NAMALWA (cell line): ENCODE data around the gene CATSPER4.
"Not testable (repeated sequence)": the region's sequence is repeated elsewhere in the genome, so short reads cannot be mapped to it uniquely, and the experiment has no call there.

ENCODE experiments used
- DNase-seq: peaks from one replicate; pipeline ENCODE4 v3.0.0-alpha.2; 2015; ENCODE audit warnings: low spot score

The CATSPER4 gene

DNA sequence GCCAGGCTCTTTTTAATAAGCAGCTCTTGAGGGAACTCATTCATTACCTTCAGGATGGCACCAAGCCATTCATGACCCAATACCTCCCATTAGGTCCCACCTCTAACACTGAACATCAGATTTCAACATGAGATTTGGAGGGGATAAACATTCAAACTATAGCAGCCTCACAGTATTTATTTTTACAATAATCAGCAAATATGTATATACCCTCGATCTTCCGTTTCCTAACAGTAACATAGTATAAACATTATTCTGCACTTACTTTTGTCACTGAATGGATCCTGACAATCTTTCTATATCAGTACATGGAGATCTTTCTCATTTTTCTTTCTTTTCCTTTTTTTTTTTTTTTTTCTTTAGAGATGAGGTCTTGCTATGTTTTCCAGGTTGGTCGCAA, 5.4 kb downstream of the CATSPER4 start:
- DNase-seq = no peak

DNA sequence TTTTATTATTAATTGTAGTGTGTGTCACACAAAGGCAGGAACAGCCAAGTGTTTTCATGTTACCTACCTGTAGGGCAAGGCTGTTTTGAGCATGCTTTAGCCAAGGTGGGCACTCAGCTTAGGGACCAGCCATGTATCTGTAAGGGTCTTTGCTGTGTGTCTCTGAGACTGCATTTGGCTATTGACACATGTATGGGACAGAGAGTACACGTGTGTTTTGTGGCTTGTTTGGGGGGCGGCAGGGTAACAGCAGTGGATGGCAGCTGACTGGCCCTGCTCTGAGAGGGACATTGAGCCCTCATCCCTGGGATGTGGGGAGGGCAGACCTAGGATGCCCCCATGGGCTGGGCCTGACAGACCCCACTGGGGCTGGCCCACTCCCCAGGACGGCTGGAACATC, 6.9 kb downstream of the CATSPER4 start:
- no peak for DNase-seq

DNA sequence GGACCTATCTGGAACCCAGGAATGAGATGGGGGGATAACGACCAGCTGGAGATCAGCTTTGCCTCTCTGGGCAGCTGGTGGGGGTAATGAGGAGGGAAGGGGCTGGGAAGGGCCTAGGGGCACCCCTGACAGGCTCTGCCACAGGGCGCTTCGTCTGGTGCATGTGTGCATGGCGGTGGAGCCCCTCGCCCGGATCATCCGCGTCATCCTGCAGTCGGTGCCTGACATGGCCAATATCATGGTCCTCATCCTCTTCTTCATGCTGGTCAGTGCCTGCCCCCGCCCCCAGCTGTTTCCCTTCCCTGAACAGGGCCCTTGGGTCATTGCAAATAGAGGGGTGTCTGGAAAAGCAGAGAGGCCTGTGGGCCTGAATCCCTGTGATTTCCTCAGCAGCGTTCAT, 7.4 kb downstream of the CATSPER4 start:
- no peak for DNase-seq

DNA sequence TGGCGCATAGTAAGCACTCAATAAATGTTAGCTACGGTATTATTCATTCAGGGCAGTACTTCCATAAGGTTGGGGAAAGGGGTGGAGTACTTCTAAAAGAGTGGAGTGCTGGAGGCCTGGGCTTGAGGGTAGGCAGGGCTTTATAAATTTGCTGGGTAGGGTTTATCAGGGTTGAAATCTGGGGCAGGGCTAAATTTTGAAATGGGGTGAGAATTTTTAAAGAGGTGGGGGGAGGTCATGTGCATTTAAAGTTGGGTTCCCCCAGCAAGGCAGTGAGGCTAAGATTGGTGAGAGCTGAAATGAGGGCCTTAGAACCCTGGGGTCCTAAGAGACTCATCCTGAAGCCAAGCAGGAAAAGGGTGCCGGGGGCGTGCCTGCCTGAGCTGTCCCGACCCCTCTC, 10.0 kb downstream of the CATSPER4 start:
- DNase-seq = no peak

DNA sequence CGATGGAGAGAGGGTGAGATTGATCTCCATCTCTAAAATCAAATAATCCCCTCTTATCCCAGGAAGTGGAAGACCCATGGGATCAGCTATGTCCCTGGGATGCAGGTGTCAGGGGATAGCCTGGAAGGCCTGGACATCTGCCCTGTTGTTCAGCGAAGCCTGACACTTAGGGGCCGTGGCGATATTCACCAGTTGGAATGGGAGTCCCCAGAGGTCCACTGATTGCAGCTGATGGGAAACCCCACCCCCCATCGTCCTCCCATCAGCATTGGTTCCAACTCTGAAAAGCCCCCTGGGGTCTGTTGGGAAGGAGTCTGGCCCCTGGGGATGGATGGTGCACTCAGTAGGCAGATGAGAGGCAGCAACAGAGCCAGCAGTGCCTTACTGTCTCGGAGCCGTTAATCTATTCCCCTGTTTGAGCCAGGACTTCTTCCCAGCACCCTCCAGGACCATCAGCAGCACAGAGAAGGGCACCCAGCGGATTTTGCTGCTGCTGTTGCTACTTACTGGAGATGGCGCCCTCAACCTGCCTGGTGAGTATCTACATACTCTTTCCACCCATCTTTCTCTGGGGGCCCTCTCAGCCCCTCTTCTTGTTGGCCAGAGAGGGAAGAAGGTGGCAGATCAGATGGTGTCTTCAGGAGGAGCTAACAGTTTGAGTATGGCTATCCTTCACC, 13.4 kb downstream of the CATSPER4 start:
- DNase-seq = peak; percentile 24

DNA sequence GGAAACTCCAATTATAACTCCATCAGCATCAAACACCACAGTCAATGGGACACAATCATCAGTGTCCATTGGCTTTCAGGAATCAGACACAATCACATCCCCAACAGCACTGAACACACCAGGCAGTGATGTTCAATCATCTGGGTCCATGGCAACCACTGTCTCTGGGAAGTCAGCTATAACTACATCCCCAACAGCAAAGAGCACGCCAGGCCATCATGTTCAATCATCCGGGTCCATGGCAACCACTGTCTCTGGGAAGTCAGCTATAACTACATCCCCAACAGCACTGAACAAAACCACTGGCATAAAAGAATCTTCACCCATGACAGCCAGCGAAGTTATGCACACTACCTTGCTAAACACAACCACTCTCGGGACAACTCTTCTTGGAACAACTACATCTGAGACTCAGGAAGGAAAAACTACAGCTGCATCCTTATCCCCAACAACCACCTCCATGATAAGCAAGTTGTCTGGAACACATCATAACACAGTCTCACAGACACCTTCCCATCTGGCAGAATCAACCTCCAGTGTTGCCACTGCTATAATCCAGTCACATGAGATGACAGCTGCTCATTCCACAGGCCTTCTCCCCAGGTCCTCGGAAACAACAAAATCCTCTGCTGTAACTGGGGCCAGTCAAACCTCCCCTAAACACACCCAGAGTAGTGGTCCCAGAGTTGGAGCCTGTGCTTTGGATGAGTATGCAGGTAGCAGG, 19.9 kb downstream of the CATSPER4 start:
- DNase-seq = no peak

DNA sequence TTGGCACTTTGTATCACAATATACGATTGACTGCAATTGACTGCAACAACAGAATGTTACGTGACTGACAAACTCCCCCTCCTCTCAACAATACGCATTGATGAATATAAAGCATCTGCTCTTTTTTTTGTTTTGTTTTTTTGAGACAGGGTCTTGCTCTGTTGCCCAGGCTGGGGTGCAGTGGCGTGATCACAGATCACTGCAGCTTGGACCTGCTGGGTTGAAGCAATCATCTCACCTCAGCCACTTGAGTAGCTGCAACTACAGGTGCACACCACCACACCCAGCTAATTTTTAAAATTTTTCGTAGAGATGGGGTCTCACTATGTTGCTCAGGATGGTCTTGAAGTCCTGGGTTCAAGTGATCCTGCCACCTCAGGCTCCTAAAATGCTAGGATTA, 22.3 kb downstream of the CATSPER4 start:
- DNase-seq = no peak

DNA sequence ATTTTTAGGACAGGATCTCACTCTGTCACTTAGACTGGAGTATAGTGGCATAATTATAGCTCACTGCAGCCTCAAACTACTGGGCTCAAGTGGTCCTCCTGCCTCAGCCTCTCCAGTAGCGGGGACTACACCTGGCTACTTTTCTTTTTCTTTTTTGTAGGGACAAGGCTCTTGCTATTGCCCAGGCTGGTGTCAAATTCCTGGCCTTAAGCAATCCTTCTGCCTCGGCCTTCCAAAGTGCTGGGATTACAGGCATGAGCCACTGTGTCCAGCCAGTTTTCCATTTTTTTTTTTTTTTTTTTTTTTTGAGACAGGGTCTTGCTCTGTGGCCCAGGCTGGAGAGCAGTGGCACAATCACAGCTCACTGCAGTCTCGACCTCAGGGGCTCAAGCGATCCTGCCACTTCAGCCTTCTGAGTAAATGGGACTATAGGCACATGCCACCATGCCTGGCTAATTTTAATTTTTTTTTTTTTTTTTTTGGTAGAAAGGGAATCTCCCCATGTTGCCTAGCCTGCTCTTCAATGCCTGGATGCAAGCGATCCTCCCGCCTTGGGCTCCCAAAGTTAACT, 23.0 kb downstream of the CATSPER4 start:
- DNase-seq = no peak

DNA sequence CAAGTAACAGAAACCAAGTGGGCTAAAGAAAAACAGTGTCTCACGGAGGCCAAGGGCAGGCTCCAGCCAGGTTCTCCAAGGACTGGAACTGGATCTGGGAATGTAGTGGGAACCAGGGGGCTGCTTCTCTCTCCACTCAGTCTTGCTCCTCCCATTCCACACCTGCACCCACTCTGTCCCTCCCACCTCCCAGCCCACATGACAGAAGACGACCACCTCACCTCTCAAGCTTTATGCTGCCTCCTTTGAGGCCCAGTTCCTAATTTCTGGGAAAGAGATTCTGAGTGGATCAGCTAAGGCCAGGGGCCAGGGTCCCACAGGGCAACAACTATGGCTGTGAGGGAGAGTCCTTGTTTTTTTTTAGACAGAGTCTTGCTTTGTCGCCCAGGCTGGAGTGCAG, 24.8 kb downstream of the CATSPER4 start:
- DNase-seq = no peak

DNA sequence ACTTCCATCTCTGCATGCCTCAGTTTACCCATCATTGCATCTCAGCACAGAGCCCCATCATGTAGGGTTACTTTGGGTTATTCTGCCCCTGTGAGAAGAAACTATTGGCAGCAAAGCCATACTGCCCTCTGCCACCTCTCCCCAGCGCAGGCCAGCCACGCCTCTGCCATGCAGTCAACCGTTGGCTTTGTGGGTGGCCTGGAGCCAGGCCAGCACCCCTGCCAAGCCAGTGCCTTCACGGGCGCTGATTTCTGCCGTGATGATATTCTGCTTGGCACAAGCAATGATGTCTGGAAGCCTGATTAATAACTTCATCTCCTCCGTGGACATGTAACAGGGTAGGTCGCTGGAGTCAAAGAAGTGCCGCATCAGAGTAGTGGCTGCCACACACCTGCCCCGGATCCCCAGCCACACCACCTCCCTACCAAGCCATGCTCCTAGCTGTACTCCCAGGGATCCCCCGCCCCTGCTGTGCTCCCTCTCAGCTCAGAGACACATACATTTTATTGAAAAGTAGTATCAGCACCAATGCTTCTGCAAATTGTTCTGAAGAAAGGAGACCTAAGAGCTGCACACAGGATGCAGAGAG, 28.6 kb downstream of the CATSPER4 start:
- no peak for DNase-seq

DNA sequence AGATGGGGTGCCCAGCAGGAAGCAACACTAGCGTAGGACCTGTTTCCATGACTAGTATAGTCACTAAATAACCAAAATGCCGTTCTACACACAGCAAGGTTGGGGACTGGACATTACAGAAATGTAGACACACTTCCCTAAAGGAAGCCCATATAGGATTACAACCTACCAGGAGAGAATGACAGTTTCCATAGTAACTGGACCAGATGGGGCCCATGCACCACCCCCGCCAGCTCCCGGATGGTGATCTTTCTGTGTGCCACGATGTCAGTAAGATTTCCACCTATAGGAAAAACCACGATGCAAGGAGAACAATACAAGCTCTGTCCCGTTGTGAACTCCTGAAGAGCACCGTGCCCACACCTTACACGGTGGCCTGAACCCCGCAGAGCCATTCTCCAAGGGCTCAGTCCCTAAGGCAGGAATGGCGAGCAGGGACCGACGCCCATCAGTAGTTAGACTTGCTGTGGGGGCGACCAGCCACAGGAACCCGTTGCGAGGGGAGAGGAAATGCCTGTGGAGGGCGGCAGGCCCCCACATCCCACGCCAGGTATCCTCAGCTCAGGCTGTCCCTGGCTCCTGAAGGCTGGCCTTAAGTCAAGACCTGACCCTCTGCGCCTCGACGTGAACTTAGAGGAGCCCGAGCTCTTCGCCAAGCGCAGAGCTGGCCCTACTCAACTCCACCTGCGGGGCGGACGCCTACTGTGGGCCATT, 30.0 kb downstream of the CATSPER4 start:
- DNase-seq = no peak

DNA sequence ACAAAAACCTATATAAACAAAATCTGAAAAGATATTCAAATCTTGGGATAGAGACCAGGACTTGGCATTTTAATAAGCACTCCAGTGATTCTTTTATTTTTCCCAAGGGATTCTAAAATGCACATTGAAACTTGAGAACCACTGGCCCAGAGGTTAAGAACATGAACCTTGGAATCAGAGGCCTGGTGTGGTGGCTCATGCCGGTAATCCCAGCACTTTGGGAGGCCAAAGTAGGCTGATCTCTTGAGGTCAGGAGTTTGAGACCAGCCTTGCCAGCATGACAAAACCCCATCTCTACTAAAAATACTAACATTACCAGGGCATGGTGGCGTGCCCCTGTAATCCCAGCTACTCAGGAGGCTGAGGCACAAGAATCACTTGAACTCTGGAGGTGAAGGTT, 30.7 kb downstream of the CATSPER4 start:
- DNase-seq = no peak

DNA sequence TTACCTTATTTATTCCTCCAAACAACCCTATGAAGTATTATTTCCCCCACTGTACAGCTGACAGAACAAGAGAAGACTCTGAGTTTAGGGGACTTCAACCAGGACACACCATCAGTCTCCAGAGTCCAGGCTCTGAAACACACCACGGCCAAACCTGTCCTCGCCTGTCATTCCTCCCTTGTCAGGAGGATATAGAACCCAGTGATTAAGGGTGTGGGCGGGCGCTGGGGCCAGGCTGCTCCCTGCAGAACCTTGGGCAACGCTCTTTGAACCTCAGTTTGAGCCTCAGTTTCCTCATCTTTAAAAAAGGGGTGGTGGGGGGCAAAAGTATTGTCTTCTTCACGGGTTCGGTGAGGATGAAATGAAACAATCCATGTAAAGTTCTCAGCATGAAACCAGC, 34.2 kb downstream of the CATSPER4 start:
- DNase-seq = no peak

DNA sequence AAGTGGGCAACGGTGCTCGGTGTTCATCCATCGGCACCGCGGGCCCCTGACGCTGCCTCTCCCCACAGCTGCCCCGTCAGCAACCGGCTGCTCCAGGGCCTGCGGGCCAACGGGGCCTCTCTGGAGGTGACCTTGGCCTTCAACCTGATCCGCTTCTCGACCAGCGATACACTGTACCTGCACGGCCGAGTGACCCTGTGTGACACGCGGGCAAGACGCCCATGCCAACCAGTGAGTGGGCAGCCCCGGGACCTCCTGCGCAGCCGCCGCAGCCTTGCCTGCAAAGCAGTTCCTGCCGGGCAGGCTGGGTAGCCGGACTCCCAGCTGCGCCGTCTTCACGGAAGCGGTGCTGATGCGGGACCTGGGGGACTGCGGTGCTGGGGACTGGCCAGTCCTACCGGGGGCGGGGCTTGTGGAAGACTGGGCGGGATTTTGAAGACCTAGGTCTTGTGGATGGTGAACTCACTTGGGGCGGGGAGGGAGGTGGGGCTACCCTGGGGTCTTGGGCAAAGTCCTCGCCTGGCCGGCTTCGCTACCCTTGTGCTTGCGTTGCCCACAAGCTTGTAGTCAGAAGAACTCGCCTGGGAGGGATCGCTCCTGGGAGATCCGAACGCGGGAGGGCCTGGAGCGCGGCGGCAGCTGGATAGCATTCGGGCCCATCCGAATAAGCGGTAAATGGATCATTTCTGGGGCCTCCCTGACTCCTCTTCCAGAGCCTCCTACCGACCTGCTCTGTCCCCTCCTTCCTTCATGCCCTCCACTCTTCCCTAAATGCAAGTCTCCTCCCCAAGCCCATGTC, 34.8 kb downstream of the CATSPER4 start:
- no peak for DNase-seq

DNA sequence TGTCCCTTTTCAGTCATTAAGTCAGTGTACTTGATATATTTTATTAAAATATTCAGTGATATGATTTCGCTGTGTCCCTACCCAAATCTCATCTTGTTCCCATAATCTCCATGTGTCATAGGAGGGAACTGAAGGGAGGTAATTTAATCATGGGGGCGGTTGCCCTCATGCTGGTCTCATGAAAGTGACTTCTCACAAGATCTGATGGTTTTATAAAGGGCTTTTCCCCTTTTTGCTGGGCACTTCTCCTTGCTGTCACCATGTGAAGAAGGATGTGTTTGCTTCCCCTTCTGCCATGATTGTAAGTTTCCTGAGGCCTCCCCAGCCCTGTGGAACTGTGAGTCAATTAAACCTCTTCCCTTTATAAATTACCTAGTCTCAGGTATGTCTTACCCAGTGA, 40.3 kb downstream of the CATSPER4 start:
- DNase-seq = not testable (repeated sequence)

DNA sequence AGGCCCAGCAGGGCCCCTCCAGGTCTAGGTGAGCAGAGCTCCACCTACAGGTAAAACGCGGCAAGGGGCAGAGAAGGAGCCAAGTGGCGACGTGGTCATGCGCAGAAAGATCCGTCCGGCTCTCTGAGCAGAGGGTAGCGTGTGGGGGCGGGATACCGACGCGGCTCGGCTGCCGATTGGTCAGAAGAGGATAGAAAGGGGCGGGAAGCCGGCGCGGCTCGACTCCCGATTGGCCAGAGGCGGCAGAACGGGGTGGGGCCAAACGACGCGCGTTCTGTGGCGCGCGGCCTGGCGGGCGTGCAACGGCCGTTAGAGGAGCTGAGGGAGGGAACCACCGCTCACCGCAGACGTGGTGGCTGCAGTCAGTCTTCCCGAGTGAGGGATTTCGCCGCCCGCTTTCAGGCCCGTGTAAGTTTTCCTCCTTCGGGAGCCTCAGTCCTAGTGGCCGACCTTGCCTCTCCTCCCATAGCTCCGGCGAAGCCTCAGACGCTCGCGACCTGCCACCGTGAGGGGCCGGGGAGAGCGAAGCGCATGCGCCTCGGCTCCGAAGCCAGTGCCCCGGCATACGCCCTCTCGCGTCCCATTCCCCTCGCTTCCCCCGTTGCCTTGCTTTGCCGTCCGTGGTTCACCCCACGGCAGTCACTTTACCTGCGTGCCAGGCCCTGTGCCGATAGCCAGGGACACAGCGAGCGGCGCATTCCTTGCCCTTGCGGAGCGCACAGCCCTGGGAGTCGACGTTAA, 43.7 kb downstream of the CATSPER4 start, which contains the start of gene CEP85:
CEP85 (plus strand) TSS at position 298 of the 741 bp plus-strand sequence. CDS start 5,584 bp downstream, outside the sequence.
- DNase-seq = peak; percentile 98

DNA sequence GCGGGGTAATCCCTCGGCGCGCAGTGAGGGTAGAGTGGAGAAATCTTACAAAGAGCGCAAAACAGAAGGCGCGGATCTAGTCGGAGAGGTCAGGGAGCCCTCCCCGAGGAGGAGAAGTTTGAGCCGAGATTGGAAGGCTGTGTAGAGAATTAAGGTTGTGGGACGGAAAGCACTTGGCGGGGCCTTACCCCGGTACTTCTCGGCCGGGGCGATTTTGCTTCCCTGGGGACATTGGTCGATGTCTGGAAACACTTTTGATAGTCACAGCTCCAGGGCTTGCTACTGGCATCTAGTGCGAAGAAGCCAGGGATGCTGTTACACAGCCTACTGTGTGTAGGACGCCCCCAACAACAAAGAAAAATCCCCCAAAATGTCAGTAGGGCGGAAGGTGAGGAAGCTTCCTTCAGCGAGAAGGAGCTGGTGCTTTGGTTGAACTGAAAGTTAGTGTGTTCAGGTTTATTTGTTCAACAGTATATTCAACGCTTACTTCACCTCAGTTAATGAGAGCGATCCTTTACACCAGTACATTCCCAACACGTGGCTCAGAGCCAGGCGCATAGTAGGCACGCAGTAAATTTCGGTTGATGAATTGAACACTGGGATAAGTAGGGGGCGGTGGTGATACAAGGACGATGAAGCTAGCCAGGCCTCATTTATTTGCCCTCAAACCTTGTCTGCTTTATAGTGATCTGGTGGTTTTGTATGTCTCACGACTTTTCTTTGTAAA, 44.4 kb downstream of the CATSPER4 start:
- DNase-seq = peak; percentile 60

DNA sequence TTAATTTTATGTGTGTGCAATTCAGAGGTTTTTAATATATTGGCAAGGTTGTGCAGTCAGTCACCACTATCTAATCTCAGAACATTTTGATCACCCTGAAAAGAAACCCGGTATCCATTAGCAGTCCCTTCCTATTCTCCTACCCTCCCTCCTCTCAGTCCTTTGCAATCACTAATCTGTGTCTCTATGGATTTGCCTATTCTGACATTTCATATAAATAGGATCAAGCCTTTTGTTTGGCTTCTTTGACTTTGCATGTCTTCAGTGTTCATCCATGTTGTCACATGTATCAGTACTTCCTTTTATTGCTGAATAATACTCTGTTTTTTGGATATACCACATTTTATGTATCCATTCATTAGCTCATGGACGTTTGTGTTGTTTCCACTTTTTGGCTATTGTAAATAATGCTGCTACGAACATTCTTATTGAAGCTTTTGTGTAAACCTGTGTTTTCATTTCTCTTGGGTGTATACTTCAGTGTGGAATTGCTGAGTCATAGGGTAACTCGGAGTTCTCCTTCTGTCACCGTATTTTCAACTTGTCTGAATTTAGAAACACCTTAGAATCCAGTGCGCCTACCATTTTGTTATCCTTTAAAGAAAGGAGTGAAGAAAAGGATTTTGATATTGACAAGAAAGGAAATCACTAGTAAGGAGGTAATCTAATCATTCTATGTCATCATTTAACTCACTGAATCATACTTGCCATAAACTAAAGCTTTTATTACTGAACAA, 47.0 kb downstream of the CATSPER4 start:
- no peak for DNase-seq

DNA sequence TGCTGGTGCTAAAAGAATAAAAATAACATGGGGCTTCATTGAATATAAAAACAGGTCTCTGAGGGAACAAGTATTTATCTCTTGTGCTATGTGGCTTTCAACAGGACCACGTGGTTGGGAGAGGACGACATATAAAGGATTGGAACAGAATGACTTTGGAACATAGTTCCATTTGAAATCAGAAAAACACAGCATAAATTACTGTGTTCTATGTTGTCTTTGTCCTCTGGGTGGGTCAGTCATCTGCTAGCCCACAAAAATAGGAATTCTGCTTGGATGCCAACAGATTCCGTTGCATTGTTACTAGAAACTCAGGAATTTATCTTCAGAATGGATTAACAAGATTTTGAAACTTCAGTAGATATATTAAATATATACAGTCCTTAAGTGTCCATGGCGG, 49.5 kb downstream of the CATSPER4 start:
- no peak for DNase-seq
